Breast epithelium (tissue), 3 donors: ENCODE measurements around the gene KCNJ12.
"Not testable (repeated sequence)": the region's sequence is repeated elsewhere in the genome, so short reads cannot be mapped to it uniquely, and the experiment has no call there.

ENCODE experiments used
- CTCF ChIP-seq, 3 donors: fragments of 450-650 bp; IDR thresholded peaks; one replicate each; pipeline ENCODE4 v1.5.1; 2016 to 2017; ENCODE audit warnings: antibody characterized with exemption in 3 of 3, mild to moderate bottlenecking in 3 of 3, moderate library complexity in 3 of 3
- POLR2A ChIP-seq: fragments of 450-650 bp; IDR thresholded peaks from one replicate; pipeline ENCODE4 v1.6.1; 2016; ENCODE audit warnings: antibody characterized with exemption, mild to moderate bottlenecking, moderate library complexity

GRCh38 chr17:21404956-21405731 lies 29.0 kb downstream of the KCNJ12 start:
- TF ChIP-seq CTCF (IDR thresholded peaks at IDR 0.05); POLR2A: not testable (repeated sequence)
